ENCODE data around the gene PHLDB3.

DNA sequence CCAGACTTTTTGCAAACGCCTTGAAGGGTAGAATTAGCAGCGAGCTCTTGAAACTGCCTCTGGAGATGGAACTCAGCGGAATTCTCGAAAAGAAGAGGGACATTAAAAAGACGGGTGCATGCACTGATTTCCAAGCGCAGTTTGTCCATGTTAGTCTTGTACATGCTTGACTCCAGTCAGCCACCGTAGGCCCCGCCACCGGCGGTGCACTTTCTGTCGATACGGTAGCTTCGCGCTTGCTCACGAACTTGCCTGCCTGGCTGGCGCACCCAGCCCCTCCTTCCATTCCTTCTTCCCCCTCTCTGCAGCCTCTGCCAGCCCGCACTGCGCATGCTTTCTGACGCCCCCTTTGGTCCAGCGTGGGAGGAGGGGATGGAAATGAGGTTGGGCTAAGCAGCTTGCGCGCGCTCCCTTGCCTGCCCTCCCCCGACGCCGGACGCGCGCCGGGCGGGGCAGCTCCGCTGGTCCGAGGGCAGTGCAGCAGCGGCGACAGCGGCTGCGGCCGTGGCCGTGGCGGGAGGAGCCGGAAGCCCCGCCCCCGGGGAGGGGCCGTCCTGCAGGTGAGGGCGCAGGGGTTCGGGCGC is 28.5 kb upstream of the PHLDB3 start, which contains the start of gene ZNF575:
- TF ChIP-seq, protein P1, sequence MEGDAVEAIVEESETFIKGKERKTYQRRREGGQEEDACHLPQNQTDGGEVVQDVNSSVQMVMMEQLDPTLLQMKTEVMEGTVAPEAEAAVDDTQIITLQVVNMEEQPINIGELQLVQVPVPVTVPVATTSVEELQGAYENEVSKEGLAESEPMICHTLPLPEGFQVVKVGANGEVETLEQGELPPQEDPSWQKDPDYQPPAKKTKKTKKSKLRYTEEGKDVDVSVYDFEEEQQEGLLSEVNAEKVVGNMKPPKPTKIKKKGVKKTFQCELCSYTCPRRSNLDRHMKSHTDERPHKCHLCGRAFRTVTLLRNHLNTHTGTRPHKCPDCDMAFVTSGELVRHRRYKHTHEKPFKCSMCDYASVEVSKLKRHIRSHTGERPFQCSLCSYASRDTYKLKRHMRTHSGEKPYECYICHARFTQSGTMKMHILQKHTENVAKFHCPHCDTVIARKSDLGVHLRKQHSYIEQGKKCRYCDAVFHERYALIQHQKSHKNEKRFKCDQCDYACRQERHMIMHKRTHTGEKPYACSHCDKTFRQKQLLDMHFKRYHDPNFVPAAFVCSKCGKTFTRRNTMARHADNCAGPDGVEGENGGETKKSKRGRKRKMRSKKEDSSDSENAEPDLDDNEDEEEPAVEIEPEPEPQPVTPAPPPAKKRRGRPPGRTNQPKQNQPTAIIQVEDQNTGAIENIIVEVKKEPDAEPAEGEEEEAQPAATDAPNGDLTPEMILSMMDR (IDR thresholded peaks at IDR 0.05; ENCODE audit: insufficient read depth, low read length, poor library complexity, severe bottlenecking) = no peak
- TF ChIP-seq EZH2phosphoT487 (conservative IDR thresholded peaks at IDR 0.05; ENCODE audit: low read length) = no peak
